HUES64 (cell line): ENCODE measurements around the gene KRTAP9-6.

Experiments
- H3K27ac ChIP-seq: 2 replicates; pipeline ENCODE4 v1.7.0; 2013; ENCODE audit warnings: low read depth, low read length, inconsistent platforms
- H3K27me3 ChIP-seq: 2 replicates; pipeline ENCODE4 v1.6.1; 2013; ENCODE audit warnings: mild to moderate bottlenecking, low read length; ENCODE audit not compliant: insufficient read depth
- H3K36me3 ChIP-seq: 2 replicates; pipeline ENCODE4 v1.6.1; 2013; ENCODE audit warnings: mild to moderate bottlenecking, low read length; ENCODE audit not compliant: insufficient read depth
- H3K4me1 ChIP-seq: 2 replicates; pipeline ENCODE4 v1.6.1; 2013; ENCODE audit warnings: mild to moderate bottlenecking, low read length, moderate library complexity; ENCODE audit not compliant: insufficient read depth
- H3K4me3 ChIP-seq: 2 replicates; pipeline ENCODE4 v1.5.1; 2013; ENCODE audit warnings: mild to moderate bottlenecking, low read length, moderate library complexity
- H3K9ac ChIP-seq: 2 replicates; pipeline ENCODE4 v1.6.1; 2013; ENCODE audit warnings: mild to moderate bottlenecking, low read depth, low read length
- H3K9me3 ChIP-seq: 2 replicates; pipeline ENCODE4 v1.6.1; 2013; ENCODE audit warnings: low read depth, low read length; ENCODE audit not compliant: insufficient read depth
- WGBS: fragments of 150-250, 120-280 bp; methylation state at CpG from one replicate; pipeline ENCODE4 v1.1.7; 2013; ENCODE audit warnings: missing lambda C conversion rate; 5-methylcytosine and 5-hydroxymethylcytosine counted together

Gene KRTAP9-6

DNA sequence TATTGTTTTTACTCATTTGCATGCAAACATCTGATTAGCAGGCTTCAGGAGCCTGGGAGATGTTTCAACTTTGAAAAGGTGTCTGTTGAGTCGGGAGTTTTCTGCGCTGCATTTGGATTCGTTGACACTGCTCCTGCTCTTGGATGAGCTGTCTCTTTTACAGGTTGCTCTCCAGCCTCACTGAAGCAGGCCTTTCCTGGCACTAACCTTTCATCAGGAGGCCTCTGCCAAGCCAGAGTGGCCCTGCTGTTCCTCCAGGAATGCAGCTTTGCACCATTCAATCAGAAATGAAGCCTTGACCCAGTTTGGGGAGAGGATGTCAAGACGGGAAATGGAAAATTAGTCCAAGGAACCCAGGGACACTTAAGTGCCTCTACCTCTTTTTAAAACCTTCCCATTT, 37.8 kb downstream of the KRTAP9-6 start:
- no peak overlapping the region for H3K9ac ChIP-seq
- H3K27me3 ChIP-seq, result no peaks in the 10 kb centered on the region
- no peaks in the 10 kb centered on the region for H3K4me1 ChIP-seq
- no peaks in the 10 kb centered on the region for H3K9me3 ChIP-seq
- no peak overlapping the region for H3K4me3 ChIP-seq
- no peaks in the 10 kb centered on the region for H3K36me3 ChIP-seq
- 96% methylated on average over 4 of the region's 4 CpGs for WGBS
- H3K27ac ChIP-seq, result no peak overlapping the region

DNA sequence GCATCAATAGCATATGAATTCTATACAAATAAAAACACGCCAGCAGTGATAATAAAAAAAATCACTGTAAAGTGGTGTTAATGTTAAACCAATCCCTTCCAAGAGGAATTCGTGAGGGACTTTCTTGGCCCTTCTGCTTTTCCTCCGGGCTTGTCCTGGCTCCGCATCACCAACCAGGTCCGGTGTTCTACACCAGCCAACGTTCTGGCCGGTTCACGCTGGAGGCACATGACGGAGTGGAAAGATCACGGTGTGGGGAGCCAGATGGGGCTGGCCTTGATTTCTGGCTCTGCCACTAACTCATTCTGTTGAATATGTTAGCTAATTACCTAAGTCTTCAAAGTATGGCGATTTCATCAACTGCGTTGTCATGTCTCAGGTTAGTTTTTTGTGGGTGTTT, 38.9 kb downstream of the KRTAP9-6 start:
- Histone ChIP-seq H3K4me1 (no peaks in the 10 kb centered on the region), H3K27me3 (no peaks in the 10 kb centered on the region), H3K9me3 (no peaks in the 10 kb centered on the region), H3K9ac (no peak overlapping the region), H3K36me3 (no peaks in the 10 kb centered on the region), H3K4me3 (no peak overlapping the region), H3K27ac (no peak overlapping the region)
- WGBS, result 88% methylated on average over 11 of the region's 12 CpGs

DNA sequence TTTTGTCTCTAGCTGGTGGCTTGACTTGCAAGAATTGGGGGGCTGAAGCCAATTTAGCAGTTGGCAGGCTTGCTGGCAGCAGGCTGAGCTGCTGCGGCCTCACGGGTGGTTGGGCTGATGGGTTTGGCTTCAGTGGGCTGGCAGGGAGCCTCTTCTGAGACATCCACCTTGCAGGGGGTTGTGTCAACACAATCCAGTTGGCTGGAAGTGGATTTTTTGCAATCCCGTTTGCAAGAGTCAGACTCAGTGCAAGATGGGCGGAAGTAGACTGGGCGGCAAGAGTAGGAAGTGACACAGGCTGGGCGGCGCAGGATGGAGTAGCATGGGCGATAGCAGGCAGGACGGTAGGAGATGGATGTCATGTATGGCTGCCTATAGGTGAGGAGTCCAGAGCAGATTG, 42.5 kb downstream of the KRTAP9-6 start:
- H3K27me3 ChIP-seq, result no peaks in the 10 kb centered on the region
- H3K4me3 ChIP-seq, result no peak overlapping the region

DNA sequence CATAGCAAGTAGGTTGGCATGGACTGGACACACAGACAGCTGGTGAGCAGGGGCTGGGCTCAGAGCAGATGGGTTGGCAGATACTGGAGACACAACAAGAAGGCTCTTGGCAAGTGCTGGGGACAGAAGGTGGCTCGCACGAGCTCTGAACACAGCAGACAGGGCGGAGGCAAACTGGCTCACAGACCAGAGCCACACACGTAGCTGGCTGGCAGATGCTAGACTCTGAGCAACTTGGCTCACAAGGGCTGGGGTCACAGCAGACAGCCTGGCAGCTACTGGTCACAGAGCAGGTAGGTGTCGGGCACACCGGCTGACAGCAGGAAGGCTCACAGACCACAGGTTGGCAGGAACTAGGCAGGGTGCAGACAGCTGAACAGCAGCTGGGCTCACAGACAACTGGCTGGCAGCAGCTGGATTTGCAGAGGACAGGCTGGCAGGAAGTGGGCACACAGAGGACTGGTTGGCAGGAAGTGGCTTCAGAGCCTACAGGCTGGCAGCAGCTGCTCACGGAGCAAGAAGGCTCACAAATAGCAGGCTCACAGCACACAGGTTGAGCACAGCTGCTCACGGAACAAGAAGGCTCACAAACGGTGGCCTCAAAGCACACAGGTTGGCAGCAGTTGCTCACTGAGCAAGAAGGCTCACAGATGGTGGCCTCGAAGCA, 43.2 kb downstream of the KRTAP9-6 start:
- H3K9ac ChIP-seq, result no peak overlapping the region
- H3K27ac ChIP-seq, result no peak overlapping the region

More for the DNA sequence above, 42.5 kb downstream of the KRTAP9-6 start:
- WGBS, result 89% methylated on average over 9 of the region's 9 CpGs
- Histone ChIP-seq H3K9me3 (no peaks in the 10 kb centered on the region), H3K27ac (no peak overlapping the region), H3K4me1 (no peaks in the 10 kb centered on the region), H3K36me3 (no peaks in the 10 kb centered on the region), H3K9ac (no peak overlapping the region)

DNA sequence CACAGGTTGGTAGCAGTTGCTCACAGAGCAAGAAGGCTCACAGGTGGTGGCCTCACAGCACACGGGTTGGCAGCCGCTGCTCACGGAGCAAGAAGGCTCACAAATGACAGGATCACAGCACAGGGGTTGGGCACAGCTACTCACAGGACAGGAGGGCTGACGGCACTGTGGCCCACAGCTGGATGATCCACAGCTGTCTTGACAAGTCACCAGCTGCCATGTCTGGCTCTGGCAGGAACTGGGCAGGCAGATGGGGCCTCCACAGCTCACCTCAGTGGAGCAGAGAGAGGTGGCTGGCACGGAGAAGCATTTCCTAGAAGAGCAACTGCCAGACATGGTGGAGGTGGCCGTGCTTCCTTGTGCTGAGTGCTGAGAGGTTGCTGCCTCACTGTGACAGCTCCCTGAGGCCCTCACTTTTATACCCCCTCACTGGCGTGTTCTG, 43.8 kb downstream of the KRTAP9-6 start, which contains the start of gene KRTAP16-1:
Gene KRTAP16-1, minus strand, starts transcription at position 392 of the 442 bp plus-strand sequence. Its CDS starts 56 bp downstream, at position 336.
- Histone ChIP-seq H3K27ac (no peak within 1 kb of the TSS), H3K9ac (no peak within 1 kb of the TSS)
- WGBS, result 92% methylated on average over 7 of the region's 7 CpGs

More for the DNA sequence above, 43.2 kb downstream of the KRTAP9-6 start:
- Histone ChIP-seq H3K27me3 (no peaks in the 10 kb centered on the region), H3K9me3 (no peaks in the 10 kb centered on the region), H3K36me3 (no peaks in the 10 kb centered on the region), H3K4me1 (no peaks in the 10 kb centered on the region), H3K4me3 (no peak overlapping the region)
- 88% methylated on average over 10 of the region's 10 CpGs for WGBS

DNA sequence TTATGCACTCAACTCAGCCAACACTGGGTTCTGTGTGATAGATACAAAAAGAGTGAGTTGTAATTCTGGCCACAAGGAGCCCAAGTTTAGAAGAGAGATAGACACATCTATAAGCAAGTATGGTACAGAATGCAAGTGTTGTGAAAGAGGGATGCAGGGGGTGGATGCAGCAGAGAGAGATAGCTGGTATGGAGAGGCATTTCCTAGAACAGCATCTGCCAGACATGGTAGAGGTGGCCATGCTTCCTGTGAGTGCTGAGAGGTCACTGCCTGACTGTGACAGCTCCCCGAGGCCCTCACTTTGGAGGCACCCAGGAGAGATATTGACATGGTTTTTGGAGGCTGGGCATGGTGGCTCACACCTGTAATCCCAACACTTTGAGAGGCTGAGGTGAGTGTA, 45.9 kb downstream of the KRTAP9-6 start:
- Histone ChIP-seq H3K4me3 (no peak overlapping the region), H3K27ac (no peak overlapping the region), H3K4me1 (no peaks in the 10 kb centered on the region), H3K36me3 (no peaks in the 10 kb centered on the region), H3K9ac (no peak overlapping the region), H3K9me3 (no peaks in the 10 kb centered on the region), H3K27me3 (no peaks in the 10 kb centered on the region)
- WGBS, result 97% methylated on average over 1 of the region's 1 CpG

More for the DNA sequence above, 43.8 kb downstream of the KRTAP9-6 start, which contains the start of gene KRTAP16-1:
- Histone ChIP-seq H3K4me1 (no peaks in the 10 kb centered on the region), H3K9me3 (no peaks in the 10 kb centered on the region), H3K27me3 (no peaks in the 10 kb centered on the region), H3K4me3 (no peak within 1 kb of the TSS), H3K36me3 (no peaks in the 10 kb centered on the region)

DNA sequence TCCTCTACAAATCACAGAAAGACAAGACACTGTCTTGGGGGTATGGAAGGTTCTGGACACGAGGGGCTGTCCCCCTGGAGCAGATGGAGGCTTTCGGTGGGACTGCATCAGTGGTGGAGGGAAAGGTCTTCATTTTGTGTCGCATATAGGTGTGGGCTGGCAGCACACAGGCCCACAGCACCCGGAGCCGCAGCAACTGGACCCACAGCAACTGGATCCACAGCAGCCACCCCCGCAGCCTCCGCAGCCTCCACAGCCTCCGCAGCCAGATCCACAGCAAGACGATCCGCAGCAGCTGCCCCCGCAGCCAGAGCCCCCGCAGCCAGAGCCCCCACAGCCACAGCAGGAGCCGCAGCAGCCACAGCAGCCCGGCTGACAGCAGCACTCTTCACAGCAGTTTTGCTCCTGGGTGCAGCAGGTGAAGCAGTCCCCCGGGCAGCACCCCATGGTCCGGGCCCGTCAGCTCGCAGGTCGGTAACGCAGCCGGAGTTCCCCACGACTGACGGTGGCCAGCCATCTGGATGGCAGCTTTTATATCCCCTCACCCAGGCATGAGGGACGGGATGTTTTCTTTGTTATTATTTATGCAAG, 50.1 kb downstream of the KRTAP9-6 start, which contains the start of gene KRTAP17-1:
Gene KRTAP17-1, minus strand, starts transcription at position 507 of the 591 bp plus-strand sequence. Its CDS starts 60 bp downstream, at position 447.
- Histone ChIP-seq H3K27ac (no peak within 1 kb of the TSS), H3K4me1 (no peaks in the 10 kb centered on the region), H3K9ac (no peak within 1 kb of the TSS), H3K36me3 (no peaks in the 10 kb centered on the region), H3K9me3 (peaks cover 3% of the 10 kb centered on the region; the same call in 1 of the 2 replicates), H3K4me3 (no peak within 1 kb of the TSS), H3K27me3 (no peaks in the 10 kb centered on the region)
- WGBS, result 91% methylated on average over 23 of the region's 24 CpGs
